IgD-negative memory B cell (primary cell): Measurements from ENCODE around the gene FAM8A1. TPM values are rescaled to one million over a fixed set of nuclear protein-coding genes. Genes with fewer than 3 reads are reported as not detected.

Source experiments
- polyA plus RNA-seq: library from polyadenylated mRNA; unstranded; fragments of 300-500 nt; fragmentation: Illumina TruSeq; gene quantifications from one replicate; pipeline ENCODE4 v1.2.3, GENCODE V29; 2021

The FAM8A1 gene
- polyA plus RNA-seq, 1 donor from 2014 or later: 2.3 TPM

Other genes with a start within 250 kb of the FAM8A1 start
- gene CAP2, start 206.7 kb upstream of the FAM8A1 start, polyA plus RNA-seq: not detected
- gene NUP153, start 106.6 kb downstream of the FAM8A1 start, polyA plus RNA-seq: 6.8 TPM